DMS114 treated with DMSO at 0.1 percent for 48 hours (cell line): ENCODE measurements around the gene TMEM119.

ENCODE experiments used
- DNase-seq: peaks from one replicate; lab custom pipeline; 2025; ENCODE audit not compliant: unreplicated experiment; lab: John Stamatoyannopoulos, UW

The TMEM119 gene

DNA sequence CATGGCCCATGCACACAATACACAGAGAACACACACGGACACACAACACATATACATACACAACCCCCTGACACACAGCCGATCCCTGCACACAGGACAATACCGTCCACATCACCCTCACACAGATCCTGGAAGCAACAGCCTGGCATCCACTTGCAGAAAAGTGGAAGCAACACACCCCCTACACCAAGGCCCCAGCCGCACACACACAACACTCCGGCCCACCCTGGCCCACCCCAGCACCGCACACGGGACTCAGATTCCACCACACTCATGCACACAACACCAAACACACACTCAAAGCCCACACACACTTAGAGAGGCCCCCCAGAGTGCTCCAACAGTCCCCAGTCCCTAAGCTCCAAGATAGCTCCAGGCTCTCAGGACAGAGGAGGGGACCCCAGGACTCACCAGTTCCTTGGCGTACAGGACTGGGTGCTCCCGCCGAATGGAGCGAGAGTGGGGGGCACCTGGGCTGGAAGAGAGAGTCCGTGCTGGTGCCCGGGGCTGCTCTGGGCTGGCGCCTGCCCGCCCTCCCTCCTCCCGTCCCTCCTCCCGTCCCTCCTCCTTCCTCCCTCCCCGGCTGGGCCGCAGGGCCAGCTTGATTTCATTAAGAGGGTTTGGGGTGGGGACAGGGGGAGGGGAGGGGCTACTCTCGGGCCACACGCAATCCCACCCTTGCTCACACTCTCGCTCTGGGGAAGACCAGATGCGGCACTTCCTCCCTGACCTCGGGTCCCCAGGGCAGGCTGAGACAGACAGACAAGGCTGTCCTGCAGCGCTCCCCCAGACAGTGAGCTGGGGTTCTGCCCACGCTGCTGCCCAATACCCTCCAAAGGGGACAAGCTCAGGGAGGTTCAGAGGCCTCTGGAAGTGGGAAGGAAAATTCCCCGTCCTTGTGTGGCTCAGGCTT, at the start of gene TMEM119:
TSS of gene TMEM119 (minus strand) at position 526 of the 913 bp plus-strand sequence. CDS start 5,701 bp downstream, outside the sequence.
- DNase-seq = no peak

DNA sequence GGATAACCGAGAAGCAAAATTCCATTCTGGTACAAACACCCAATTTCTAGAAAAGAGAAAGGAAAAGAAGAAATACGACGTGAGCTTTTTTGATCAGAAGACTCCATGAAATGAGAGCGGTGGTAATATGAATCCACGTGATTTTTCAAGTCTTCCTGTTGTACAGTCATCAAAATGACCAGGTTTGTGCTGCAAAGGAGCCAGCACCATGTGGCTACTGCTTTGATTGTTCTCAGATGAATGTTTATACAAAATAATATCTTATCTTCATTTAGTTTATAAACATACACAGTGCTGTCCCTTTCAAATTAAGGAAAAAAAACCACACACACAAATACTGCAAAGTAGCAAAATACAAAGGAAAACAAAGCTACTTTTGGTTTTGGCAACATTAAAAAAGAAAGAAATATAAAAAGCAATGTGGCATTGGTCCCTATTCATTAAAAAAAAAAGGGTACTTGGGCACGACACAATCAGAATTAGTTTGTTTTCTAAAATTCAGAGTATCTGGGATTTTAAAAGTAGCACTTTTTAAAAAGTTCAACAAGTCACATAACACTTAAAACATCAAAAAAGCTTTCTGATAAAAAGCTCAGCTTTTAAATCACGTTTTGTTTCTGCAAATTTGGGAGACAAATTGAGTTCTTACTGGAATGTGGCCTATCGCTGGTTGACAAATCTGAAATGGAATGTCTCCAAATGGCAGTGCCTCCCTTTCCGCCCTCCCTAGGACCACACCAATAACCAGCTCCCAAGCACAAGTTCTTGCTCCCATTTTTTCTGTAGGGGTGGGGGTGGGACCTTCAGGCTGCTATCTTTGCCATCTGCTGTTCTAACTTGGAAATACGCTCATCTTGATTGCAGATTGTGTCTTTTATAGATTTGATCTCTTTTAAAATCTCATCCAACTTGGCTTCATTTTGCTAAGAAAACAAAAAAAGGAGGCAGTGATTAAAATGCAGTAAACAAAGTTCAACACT, 49.0 kb upstream of the TMEM119 start:
- DNase-seq = no peak

DNA sequence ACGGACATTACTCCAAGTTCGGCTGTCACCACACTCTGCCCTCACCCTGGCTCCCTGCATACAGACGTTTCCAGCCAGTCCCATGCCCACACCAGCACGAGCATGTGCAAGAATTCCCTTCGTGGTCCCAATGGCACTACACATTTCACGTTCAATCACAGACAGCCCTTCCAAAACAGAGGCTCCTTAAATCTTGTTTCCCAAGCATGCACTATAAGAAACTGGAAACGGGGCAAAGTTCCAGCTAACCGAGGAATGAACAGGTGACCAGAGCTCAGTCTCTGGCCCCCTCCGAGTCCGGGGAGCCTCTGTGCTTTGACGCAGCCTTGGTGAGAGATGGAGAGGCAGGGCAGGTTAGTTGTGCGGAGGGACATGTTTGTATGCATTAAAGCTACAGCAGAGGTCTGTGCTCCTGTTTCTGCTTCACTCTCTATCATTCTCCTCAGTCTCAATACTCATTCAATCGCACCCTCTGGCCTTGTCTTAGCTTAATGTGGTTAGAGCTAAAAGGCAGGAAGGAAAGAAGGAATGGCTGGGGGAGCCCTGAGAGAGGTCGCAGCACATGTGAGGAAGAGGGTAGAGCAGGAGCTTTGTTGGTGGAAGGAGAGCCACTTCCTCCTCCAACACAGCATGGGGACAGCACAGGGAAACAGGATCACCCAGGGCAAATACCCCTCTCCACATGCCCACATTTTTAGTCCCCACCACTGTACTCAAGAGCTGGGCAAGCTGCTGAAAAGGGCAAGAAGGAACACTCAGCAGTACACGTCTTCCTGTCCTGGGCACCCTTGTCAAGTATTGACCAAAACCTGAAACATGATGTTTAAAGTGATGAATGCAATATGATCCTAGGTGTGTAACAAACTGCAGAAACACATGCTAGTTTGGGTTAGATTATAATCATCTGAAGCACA, 48.1 kb upstream of the TMEM119 start:
- no peak for DNase-seq

DNA sequence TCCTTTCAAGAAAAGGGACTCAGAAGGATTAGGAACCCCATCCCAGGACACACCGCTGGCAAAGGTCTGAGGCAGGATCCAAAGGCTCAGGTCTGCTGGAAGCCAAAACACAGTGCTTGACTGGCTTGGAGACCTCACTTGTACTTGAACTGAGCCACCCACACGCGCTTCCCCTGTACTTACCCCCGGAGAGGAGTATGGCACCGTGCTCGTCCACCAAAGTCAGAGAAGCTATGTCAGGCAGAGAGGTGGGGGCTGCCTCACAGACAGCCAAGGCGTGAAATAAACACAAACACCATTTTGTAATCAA, 46.9 kb upstream of the TMEM119 start:
- no peak for DNase-seq

- no peak for DNase-seq
Observed at GRCh38 chr12:108643941-108644810, 46.3 kb upstream of the TMEM119 start.

GRCh38 chr12:108642899-108643654, 45.2 kb upstream of the TMEM119 start:
- no peak for DNase-seq

- no peak for DNase-seq
Observed at GRCh38 chr12:108642269-108642870, 44.5 kb upstream of the TMEM119 start.

- DNase-seq = no peak
Observed at GRCh38 chr12:108641446-108642268, 43.8 kb upstream of the TMEM119 start.

GRCh38 chr12:108640802-108641445, 43.0 kb upstream of the TMEM119 start:
- DNase-seq = no peak

- no peak for DNase-seq
Observed at GRCh38 chr12:108638997-108639822, 41.3 kb upstream of the TMEM119 start.

- no peak for DNase-seq
Observed at GRCh38 chr12:108638141-108638827, 40.4 kb upstream of the TMEM119 start.

DNA sequence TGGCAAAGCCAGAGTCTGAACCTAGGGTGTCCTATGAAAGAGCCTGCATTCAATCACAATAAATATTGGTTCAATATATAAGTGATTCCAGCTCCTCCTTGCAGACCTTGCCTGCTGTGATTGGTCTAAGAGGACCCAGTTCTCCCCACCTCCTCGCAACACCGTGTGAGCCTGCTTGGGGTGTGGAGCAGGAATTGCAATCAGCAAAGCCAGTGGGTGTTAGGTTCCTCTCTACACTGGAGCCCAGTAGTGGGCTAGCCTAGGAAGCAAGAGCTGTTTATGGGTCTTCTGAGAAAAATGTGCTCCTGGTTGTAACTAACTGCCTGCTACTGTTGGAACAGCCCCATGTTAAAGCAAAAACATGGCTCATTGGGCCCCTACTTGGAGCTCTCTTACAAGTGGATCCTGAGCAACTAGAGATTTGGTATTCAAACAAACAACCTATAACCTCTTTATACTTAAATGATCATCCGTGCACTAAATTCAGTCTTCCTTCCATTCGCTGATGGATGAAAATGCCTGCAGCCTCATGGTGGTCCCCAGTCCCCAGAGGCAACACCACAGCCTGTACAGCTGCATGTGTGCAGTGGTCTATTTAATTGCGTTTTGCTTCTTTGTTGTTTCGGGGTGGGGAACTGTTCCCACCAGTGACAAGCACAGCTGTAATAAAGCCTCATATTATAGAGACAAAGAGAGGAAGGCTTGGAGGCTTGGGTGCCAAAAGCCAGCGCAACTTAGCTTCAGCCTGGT, 39.5 kb upstream of the TMEM119 start:
- no peak for DNase-seq

DNA sequence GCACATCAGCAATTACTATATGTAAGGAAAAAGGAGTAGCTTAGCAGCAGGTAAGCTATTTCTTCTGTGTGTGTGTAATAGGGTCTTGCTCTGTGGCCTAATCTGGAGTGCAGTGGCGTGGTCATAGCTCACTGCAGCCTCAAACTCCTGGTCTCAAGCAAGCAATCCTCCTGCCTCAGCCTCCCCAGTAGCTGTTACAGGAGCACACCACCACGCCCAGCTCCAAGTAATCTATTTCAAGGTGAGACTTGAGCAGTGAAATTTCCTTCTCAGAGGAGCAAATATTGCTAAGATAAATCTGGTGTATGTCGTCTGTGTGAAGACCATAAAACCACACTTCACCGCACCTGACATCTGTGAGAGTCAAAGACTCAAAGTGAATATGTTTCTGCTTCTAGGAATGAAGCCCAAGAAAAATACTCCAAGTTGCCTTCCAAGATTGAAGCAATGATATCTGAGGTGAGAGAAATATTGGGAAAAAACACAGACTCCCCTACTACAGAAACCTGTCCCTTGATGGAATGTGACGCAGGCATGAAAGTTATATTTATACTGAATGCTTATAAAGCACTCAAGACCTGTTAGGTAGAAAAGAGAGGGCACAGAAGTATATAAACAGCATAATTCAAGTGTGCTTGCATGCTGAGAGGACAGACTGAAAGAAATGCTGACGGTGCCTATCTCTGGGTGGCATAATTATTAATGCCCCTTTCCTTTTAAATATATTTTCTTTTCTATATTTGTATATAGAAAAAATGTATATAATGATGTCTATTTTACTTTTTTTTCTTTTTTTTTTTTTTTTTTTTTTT, 38.3 kb upstream of the TMEM119 start:
- DNase-seq = no peak
